Skin of body (tissue), 2 donors: ENCODE data around the gene FEN1. TPM values are rescaled to one million over a fixed set of nuclear protein-coding genes. Genes with fewer than 3 reads are reported as not detected.

ENCODE experiments used
- DNase-seq: peaks from one replicate; lab custom pipeline; 2025; lab: John Stamatoyannopoulos, UW
- total RNA-seq: library from RNA; depleted of rRNA; stranded (reverse); fragments of >200 nt; gene quantifications from one replicate; pipeline ENCODE4 v1.2.3, GENCODE V29; 2014

The FEN1 gene
- total RNA-seq, 1 donor from 2014 or later: 12.0 TPM

- no peak for DNase-seq
Measured at GRCh38 chr11:61756452-61757212, 36.1 kb upstream of the FEN1 start.

DNA sequence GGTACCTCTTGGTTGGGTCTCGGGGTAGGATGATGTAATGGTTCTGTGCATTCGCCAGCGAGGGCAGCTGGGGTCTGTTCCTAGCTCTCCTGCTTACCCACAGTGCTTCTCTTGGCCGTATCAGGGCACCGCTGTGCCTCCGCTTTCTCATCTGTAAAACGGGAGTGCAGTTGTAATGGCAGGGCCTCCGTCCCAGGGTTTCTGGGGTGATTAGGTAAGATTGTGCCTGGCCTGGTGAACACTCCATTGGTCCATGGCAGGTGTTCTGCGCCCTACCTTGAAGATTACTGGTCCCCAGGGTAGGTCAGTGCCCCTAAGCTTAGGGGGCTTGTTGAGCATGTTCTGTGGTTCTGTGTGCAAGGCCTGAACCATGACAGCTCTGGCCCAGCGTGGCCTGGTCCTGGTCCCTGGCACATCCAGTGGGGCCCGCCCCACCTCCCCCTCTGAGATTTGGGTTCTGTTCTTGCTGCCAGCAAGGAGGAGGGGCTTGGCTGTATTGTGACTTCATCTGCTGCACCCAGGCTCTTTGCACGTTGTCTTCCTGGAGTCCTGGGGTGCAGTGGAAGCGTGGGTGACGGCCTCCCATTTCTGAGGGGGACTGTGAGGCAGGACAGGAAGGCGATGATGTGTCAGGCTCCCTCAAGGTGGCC is 35.4 kb upstream of the FEN1 start:
- DNase-seq: no peak

GRCh38 chr11:61760946-61761345 is 31.8 kb upstream of the FEN1 start:
- no peak for DNase-seq

DNA sequence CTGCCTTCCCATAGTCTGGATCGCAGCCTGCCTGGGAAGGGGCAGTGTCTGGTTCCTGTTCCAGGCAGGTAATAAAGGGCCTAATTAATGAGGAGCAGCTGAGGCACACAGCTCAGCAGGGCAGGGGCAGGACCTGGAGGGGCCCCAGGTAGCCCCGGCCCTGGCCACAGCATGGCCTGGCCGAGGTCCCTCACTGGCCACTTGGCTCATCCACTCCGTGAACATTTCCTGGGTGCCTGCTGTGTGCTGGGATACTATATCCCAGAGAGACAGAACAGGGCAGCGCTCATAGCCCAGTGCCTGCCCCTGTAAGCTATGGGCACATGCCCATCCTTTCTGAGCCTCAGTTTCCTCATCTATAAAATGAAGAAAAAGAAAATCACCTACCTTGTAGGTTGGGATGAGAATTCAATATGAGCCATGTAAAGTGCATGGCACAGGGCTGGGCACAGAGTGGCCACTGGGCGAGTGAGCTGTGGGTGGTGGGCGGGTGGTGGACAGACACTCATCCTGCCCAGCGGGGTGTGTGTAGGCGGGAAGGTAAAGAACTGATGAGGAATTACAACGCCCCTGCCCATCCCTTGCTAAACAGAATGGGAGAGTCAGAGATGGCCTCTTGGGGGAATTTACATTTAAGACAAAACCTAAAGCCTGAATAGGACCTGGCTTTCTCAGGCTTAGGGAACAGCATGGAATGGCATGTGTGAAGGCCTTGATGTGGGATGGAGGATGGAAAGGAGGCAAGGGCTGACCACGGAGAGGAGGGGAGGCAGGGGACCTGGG is 31.1 kb upstream of the FEN1 start:
- DNase-seq: no peak

DNA sequence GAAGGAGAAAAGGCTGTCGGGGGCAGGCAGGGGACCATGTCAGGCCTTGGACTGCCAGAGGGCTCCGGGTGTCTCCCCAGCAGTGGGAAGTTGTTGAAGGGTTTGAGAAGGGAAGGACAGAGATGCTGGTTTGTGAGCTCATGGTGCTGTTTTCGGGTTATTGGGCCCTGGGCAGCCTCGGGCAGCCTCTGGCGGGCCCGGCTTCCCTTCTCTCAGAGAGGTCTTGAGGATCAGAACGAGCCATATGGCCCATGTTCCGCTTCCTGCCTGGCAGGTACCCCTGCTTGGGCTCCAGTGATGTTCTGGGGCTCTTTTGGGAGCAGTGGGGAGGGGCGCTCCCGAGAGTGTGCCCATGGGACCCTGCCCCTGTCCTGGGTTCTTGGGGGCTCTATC is 30.5 kb upstream of the FEN1 start:
- DNase-seq: no peak

DNA sequence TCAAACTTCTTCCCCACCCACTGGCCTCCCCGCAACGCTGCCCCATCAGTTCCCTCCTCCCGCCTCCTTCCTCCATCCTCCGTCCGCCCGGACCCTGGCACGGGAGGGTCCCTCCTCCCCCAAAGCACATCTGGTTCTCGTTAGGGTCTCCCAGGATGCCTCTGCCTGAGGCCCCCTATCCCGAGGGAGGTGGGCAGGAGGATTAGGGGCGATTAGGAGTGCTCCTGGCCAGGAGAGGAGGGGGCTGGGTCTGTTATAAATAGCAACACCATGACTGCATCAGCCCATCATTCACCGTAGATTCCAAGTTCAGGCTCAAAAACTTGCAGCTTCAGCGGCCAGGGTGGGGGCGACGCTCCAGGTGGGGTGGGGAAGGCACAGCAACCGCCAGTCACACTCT is 29.9 kb upstream of the FEN1 start:
- no peak for DNase-seq

DNA sequence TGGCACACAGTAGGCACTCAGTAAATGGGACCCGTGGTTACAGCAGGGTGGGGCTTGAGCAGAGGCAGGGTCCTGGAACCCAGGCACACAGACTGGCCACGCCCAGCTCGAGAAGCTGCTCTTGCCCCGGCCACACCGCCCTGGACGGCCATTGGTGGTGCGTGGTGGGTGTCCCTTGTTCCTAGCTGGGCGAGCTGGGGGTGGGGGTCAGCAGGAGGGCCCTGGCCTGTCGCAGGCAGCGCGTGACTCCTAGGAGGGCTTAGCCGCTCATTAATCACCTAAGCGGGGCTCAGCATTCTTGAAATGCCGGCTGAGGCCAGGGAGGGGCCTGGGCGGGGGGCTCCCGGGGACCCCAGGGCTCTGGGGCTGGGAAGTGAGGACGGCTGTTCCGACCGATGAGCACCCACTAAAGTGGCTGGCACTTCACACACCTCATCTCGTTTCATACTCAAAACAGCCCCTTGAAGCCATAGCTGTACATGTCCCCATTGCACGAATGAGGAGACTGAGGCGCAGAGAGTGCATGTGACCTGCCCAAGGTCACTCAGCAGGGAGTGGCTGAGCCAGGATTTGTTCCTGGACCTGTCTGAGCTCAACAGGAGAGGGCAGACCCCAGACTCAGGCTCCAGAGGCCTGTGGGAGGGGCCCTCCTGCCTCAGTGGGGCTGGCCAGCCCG is 28.6 kb upstream of the FEN1 start:
- DNase-seq: no peak

DNA sequence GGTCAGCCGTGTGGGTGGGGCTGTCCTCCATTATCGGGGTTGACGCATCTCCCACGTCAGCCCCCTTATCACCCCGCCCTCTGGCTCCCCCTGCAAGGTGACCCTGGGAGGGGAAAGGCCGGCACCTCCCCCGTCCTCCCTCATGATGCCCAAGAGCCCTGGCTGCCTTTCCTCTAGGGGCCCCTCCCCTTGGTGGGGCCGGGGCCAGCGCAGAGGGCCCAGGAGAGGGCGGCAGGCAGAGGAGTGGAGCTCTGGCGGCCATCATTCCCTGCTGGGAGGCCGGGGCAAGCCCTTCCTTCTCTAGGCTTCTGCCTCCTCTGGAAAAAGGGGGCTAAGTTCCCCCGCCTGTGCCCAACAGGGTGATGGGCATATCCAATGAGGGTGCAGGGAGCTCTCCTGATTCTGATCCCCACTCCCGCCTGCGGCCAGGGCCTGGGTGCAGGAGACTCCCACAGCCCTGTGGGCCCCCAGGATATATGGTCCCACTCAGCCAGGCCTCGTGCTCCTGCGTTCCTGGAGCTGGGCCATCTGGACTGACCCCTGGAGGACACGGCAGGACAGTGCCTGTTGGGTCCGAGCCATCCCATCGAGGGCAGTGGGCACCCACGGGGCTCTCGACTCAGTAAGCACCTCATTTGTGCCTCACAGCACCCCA is 28.0 kb upstream of the FEN1 start:
- no peak for DNase-seq

DNA sequence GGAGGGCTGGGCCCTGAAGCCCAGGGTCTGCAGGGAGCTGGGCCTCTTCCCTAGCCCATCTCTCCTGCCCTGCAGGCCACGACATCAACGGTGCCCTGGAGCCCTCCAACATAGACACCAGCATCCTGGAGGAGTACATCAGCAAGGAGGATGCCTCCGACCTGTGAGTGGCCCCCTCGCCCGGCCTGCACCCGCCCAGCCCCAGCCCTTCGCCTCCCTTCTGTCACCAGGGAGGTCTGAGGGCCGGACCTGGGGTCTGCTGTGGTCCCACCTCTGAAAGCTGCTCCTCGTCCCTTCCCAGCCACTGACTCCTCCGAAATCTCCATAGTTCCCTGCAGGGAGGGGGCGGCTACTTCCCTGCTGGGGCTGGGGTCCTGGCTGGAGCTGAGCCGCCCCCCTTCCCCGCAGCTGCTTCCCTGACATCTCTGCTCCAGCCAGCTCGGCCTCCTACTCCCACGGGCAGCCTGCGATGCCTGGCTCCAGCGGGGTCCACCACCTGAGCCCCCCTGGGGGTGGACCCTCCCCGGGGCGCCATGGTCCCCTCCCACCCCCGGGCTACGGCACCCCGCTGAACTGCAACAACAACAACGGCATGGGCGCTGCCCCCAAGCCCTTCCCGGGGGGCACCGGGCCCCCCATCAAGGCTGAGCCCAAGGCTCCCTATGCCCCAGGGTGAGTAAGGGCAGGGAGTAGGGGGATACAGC is 27.0 kb upstream of the FEN1 start:
- no peak for DNase-seq

DNA sequence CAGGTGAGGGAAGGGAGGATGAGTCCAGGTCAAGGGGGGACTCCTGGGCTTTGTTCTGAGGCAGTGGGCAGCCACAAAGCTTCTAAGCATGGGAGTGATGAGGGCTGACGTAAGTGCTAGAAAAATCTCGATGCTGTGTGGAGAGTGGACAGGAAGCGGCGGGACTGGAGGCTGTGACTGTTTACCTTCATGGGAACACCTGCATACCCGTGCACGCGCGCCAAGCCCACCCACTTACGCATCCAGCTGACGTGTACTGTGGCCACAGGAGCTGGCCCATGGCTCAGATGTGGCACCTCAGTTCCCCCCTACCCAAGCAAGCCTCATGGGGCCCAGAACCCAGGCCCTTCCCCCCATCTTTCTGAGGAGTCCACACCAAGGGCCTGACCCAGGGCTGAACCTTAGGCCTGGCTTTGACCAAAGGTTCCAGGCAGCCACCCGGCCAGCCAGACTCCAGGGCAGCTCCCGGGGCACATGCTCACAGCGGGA is 26.3 kb upstream of the FEN1 start:
- no peak for DNase-seq

- DNase-seq: no peak
Measured at GRCh38 chr11:61768376-61769076, 24.2 kb upstream of the FEN1 start.

GRCh38 chr11:61769169-61769920 is 23.4 kb upstream of the FEN1 start:
- DNase-seq: no peak

GRCh38 chr11:61769946-61770683 is 22.6 kb upstream of the FEN1 start:
- no peak for DNase-seq

GRCh38 chr11:61771195-61771894 is 21.4 kb upstream of the FEN1 start:
- no peak for DNase-seq

- DNase-seq: no peak
Measured at GRCh38 chr11:61771985-61772455, 20.7 kb upstream of the FEN1 start.

GRCh38 chr11:61773356-61773755 is 19.4 kb upstream of the FEN1 start:
- DNase-seq: no peak

DNA sequence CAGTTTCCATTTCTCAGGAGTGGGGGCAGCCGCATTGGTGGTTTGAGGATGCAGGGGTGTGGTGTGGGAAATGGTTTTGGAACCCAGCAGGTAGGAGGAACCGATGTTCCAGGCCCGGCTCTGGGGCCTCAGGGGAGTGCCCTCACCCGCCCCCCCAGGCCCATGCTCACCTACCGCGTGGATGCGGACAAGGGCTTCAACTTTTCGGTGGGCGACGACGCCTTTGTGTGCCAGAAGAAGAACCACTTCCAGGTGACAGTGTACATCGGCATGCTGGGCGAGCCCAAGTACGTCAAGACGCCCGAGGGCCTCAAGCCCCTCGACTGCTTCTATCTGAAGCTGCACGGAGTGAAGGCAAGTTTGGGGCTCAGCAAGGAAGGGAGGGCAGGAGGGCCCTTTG is 18.9 kb upstream of the FEN1 start:
- DNase-seq: no peak

- DNase-seq: no peak
Measured at GRCh38 chr11:61774411-61774810, 18.3 kb upstream of the FEN1 start.
